ENCODE data around the gene ZNF358. TPM values are rescaled to one million over a fixed set of nuclear protein-coding genes. Genes with fewer than 3 reads are reported as not detected.

ZNF358 gene
- total RNA-seq, 1 donor from 2014 or later, result 16.9 TPM

GRCh38 chr19:7480970-7481255 lies 35.0 kb upstream of the ZNF358 start:
- H3K36me3 Mint-ChIP-seq (ENCODE audit: low read depth), result no peaks in the 10 kb centered on the region
- ATAC-seq (ENCODE audit: low read depth) (no peak), DNase-seq (no peak)
- no peak for TF ChIP-seq CTCF (IDR thresholded peaks at IDR 0.05)
- ChIA-PET POLR2A (no interaction called here), CTCF (no interaction called here)
- no peak overlapping the region for H3K27ac Mint-ChIP-seq
- no peaks in the 10 kb centered on the region for H3K9me3 Mint-ChIP-seq
- H3K4me3 Mint-ChIP-seq, result no peak overlapping the region
- intact Hi-C loops (cut with micrococcal nuclease), result loop anchor here (10.0 kb wide), 1 partner anchor 86 kb away; no protein-coding TSS in a partner anchor
- H3K27me3 Mint-ChIP-seq, result no peaks in the 10 kb centered on the region
- H3K4me1 Mint-ChIP-seq, result peaks cover 8% of the 10 kb centered on the region

GRCh38 chr19:7482584-7483439 lies 33.1 kb upstream of the ZNF358 start:
- no peak overlapping the region for H3K4me3 Mint-ChIP-seq
- ChIA-PET CTCF (no interaction called here), POLR2A (interaction anchor here (0.6 kb wide), 1 partner anchor 85 kb away, joined by 4 read pairs; no protein-coding TSS in a partner anchor)
- no peak overlapping the region for H3K27ac Mint-ChIP-seq
- DNase-seq (no peak), ATAC-seq (ENCODE audit: low read depth) (no peak)
- peaks cover 8% of the 10 kb centered on the region for H3K4me1 Mint-ChIP-seq
- intact Hi-C loops (cut with micrococcal nuclease), result loop anchor here (10.0 kb wide), 1 partner anchor 88 kb away; no protein-coding TSS in a partner anchor
- no peak for TF ChIP-seq CTCF (IDR thresholded peaks at IDR 0.05)
- H3K27me3 Mint-ChIP-seq, result no peaks in the 10 kb centered on the region
- H3K36me3 Mint-ChIP-seq (ENCODE audit: low read depth), result no peaks in the 10 kb centered on the region
- no peaks in the 10 kb centered on the region for H3K9me3 Mint-ChIP-seq

GRCh38 chr19:7483720-7484201 lies 32.1 kb upstream of the ZNF358 start:
- H3K36me3 Mint-ChIP-seq (ENCODE audit: low read depth), result no peaks in the 10 kb centered on the region
- no peak overlapping the region for H3K27ac Mint-ChIP-seq
- CTCF ChIA-PET, result no interaction called here
- no peak for TF ChIP-seq CTCF (IDR thresholded peaks at IDR 0.05)
- ATAC-seq (ENCODE audit: low read depth) (no peak), DNase-seq (no peak)
- intact Hi-C loops (cut with micrococcal nuclease), result loop anchor here (10.0 kb wide), 1 partner anchor 89 kb away; no protein-coding TSS in a partner anchor
- H3K27me3 Mint-ChIP-seq, result no peaks in the 10 kb centered on the region
- POLR2A ChIA-PET, result no interaction called here
- H3K4me1 Mint-ChIP-seq, result peaks cover 12% of the 10 kb centered on the region
- no peaks in the 10 kb centered on the region for H3K9me3 Mint-ChIP-seq
- H3K4me3 Mint-ChIP-seq, result no peak overlapping the region

- Mint-ChIP-seq H3K9me3 (no peaks in the 10 kb centered on the region), H3K4me1 (peaks cover 18% of the 10 kb centered on the region), H3K36me3 (ENCODE audit: low read depth) (no peaks in the 10 kb centered on the region), H3K27ac (no peak overlapping the region), H3K27me3 (no peaks in the 10 kb centered on the region), H3K4me3 (no peak overlapping the region)
- CTCF ChIA-PET, result no interaction called here
- POLR2A ChIA-PET, result no interaction called here
- DNase-seq, result no peak
- intact Hi-C loops (cut with micrococcal nuclease), result loop anchor here (10.0 kb wide), 1 partner anchor 92 kb away; no protein-coding TSS in a partner anchor
- no peak for ATAC-seq (ENCODE audit: low read depth)
- TF ChIP-seq CTCF (IDR thresholded peaks at IDR 0.05), result no peak
Observed at GRCh38 chr19:7486923-7487322, 29.0 kb upstream of the ZNF358 start.

GRCh38 chr19:7488736-7489353 lies 27.1 kb upstream of the ZNF358 start, which contains the start of gene PEX11G:
TSS of gene PEX11G (minus strand) at chr19:7489035. CDS start at chr19:7489010, 25 bp downstream.
- H3K36me3 Mint-ChIP-seq (ENCODE audit: low read depth), result no peaks in the 10 kb centered on the region
- H3K9me3 Mint-ChIP-seq, result no peaks in the 10 kb centered on the region
- CTCF ChIA-PET, result no interaction called here
- peak within 1 kb of the TSS; percentile 69 for H3K27ac Mint-ChIP-seq
- peaks cover 10% of the 10 kb centered on the region for H3K4me1 Mint-ChIP-seq
- H3K4me3 Mint-ChIP-seq, result peak within 1 kb of the TSS; percentile 79
- POLR2A ChIA-PET, result interaction anchor here (0.6 to 1.4 kb wide), 4 partner anchors 34 to 1401 kb away, joined by 3 to 6 read pairs (median 4); partner anchors contain the start of genes MCOLN1 and PNPLA6
- intact Hi-C loops (cut with micrococcal nuclease), result loop anchor here (1.0 to 10.0 kb wide), 5 partner anchors 16 to 94 kb away; partner anchors contain the start of genes MCOLN1 and PNPLA6
- TF ChIP-seq CTCF (IDR thresholded peaks at IDR 0.05), result no peak
- peaks cover 3% of the 10 kb centered on the region for H3K27me3 Mint-ChIP-seq
- DNase-seq, result peak; percentile 98
- ATAC-seq (ENCODE audit: low read depth), result peak; percentile 99
